Neural progenitor cell (in vitro differentiated cells): Measurements from ENCODE around the gene FARP2. TPM values are rescaled to one million over a fixed set of nuclear protein-coding genes. Genes with fewer than 3 reads are reported as not detected.
A peak's percentile ranks its signal among the peaks of the same experiment; 100 is the strongest.

Source experiments
- DNase-seq: peaks from one replicate; pipeline ENCODE4 v3.0.0-alpha.2; 2016; ENCODE audit warnings: low spot score
- H2AFZ ChIP-seq: fragments of 200-600 bp; sonication (generic); replicated peaks from 2 replicates; pipeline ENCODE4 v1.6.1; 2016; ENCODE audit warnings: antibody characterized with exemption
- H3F3A ChIP-seq: fragments of 200-600 bp; sonication (generic); 2 replicates; pipeline ENCODE4 v1.6.1; 2016; ENCODE audit warnings: antibody characterized with exemption, low read depth
- H3K27ac ChIP-seq: fragments of 200-600 bp; sonication (generic); 2 replicates; pipeline ENCODE4 v1.5.1; 2016; ENCODE audit warnings: mild to moderate bottlenecking
- H3K27me3 ChIP-seq: fragments of 200-600 bp; sonication (generic); 2 replicates; pipeline ENCODE4 v1.6.1; 2016; ENCODE audit warnings: mild to moderate bottlenecking, moderate library complexity
- H3K36me3 ChIP-seq: fragments of 200-600 bp; sonication (generic); 2 replicates; pipeline ENCODE4 v1.5.1; 2016
- H3K4me1 ChIP-seq: fragments of 200-600 bp; sonication (generic); 2 replicates; pipeline ENCODE4 v1.6.1; 2016; ENCODE audit warnings: mixed run types
- H3K4me2 ChIP-seq: fragments of 200-600 bp; sonication (generic); 2 replicates; pipeline ENCODE4 v1.6.1; 2016
- H3K4me3 ChIP-seq: fragments of 200-600 bp; sonication (generic); 2 replicates; pipeline ENCODE4 v1.5.1; 2016
- H3K79me2 ChIP-seq: fragments of 200-600 bp; sonication (generic); 2 replicates; pipeline ENCODE4 v1.6.1; 2016; ENCODE audit warnings: low read depth
- H3K9ac ChIP-seq: fragments of 200-600 bp; sonication (generic); 2 replicates; pipeline ENCODE4 v1.6.1; 2016
- H3K9me3 ChIP-seq: fragments of 200-600 bp; sonication (generic); 2 replicates; pipeline ENCODE4 v1.5.1; 2016; ENCODE audit warnings: low read depth
- H4K20me1 ChIP-seq: fragments of 200-600 bp; sonication (generic); 2 replicates; pipeline ENCODE4 v1.6.1; 2016; ENCODE audit warnings: low read depth
- H3K27ac Mint-ChIP-seq: 3 replicates; pipeline ENCODE4 v1.8.0; 2021; ENCODE audit warnings: mixed read lengths
- H3K27me3 Mint-ChIP-seq: 2 replicates; pipeline ENCODE4 v1.8.0; 2022; ENCODE audit warnings: low read depth, mild to moderate bottlenecking, inconsistent platforms, moderate library complexity, mixed read lengths; ENCODE audit not compliant: insufficient read depth
- H3K36me3 Mint-ChIP-seq: 3 replicates; pipeline ENCODE4 v1.8.0; 2021; ENCODE audit warnings: mixed read lengths
- H3K4me1 Mint-ChIP-seq: 3 replicates; pipeline ENCODE4 v1.8.0; 2021; ENCODE audit warnings: mixed read lengths
- H3K4me3 Mint-ChIP-seq: 3 replicates; pipeline ENCODE4 v1.8.0; 2021; ENCODE audit warnings: mild to moderate bottlenecking, moderate library complexity, mixed read lengths
- H3K9me3 Mint-ChIP-seq: 3 replicates; pipeline ENCODE4 v1.8.0; 2020; ENCODE audit warnings: mixed read lengths
- CTCF ChIP-seq: fragments of 200-600 bp; sonication (generic); IDR thresholded peaks from 2 replicates; pipeline ENCODE4 v1.5.1; 2017; ENCODE audit warnings: antibody characterized with exemption, mild to moderate bottlenecking
- EZH2 ChIP-seq: fragments of 200-600 bp; sonication (generic); IDR thresholded peaks from 2 replicates; pipeline ENCODE4 v1.6.1; 2017; ENCODE audit warnings: antibody characterized with exemption, mild to moderate bottlenecking, moderate library complexity
- EZH2phosphoT487 ChIP-seq: fragments of 200-600 bp; sonication (generic); IDR thresholded peaks from 2 replicates; pipeline ENCODE4 v1.6.1; 2017; ENCODE audit warnings: antibody characterized with exemption
- total RNA-seq: library from RNA; depleted of rRNA; stranded (reverse); fragments of >200 nt; gene quantifications from 2 replicates; pipeline ENCODE4 v1.2.3, GENCODE V29; 2015; ENCODE audit warnings: low replicate concordance

Gene FARP2
- total RNA-seq, 1 donor from 2014 or later, result 32.3 TPM

DNA sequence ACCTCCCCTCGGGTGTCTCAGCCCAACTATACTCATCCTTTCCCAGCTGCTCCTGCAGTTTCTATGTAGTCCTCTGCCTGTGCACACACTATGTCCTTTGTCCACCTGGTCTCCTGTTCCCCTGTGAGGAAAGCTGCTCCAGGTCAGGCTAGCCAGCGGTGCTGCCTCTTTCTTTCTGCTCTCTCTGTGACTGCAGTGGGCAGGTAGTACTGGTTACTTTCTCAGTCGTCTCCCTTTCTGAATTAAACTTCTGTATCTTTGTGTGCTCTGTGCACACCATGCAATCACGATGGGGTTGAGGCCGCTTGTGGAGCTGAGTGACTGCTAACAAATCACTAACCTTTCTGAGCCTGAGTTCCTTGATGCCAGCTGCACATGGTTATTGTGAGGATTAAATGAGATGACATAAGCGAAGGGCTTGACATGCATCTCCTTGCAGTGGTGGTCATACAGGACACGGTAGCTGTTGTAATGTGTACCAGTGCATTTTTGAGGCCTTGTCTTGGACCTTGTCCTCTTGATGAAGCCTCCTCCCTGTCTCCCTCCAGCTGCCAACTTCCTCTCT, 3.5 kb downstream of the FARP2 start:
- Histone ChIP-seq H3K9ac (peak overlapping the region; percentile 35), H3F3A (peaks cover 31% of the 10 kb centered on the region), H4K20me1 (peaks cover 65% of the 10 kb centered on the region)

GRCh38 chr2:241363426-241363825, 7.3 kb downstream of the FARP2 start:
- H2AFZ ChIP-seq, result no peak overlapping the region

More for the DNA sequence above, 3.5 kb downstream of the FARP2 start:
- H3K27ac ChIP-seq, result no peak overlapping the region
- Mint-ChIP-seq H3K27ac (no peak overlapping the region), H3K4me1 (peaks cover 31% of the 10 kb centered on the region), H3K4me3 (peak overlapping the region; percentile 28), H3K27me3 (peaks cover 2% of the 10 kb centered on the region), H3K9me3 (no peaks in the 10 kb centered on the region), H3K36me3 (no peaks in the 10 kb centered on the region)
- no peak for DNase-seq
- H3K79me2 ChIP-seq, result peaks cover 77% of the 10 kb centered on the region
- no peaks in the 10 kb centered on the region for H3K36me3 ChIP-seq
- no peak overlapping the region for H3K4me2 ChIP-seq
- TF ChIP-seq EZH2phosphoT487 (no peak), EZH2 (no peak), CTCF (no peak)
- H3K9me3 ChIP-seq, result no peaks in the 10 kb centered on the region
- H3K27me3 ChIP-seq, result no peaks in the 10 kb centered on the region
- peaks cover 29% of the 10 kb centered on the region for H3K4me1 ChIP-seq
- no peak overlapping the region for H3K4me3 ChIP-seq
- no peak overlapping the region for H2AFZ ChIP-seq

GRCh38 chr2:241364781-241365180, 8.7 kb downstream of the FARP2 start:
- H3K9me3 ChIP-seq, result no peaks in the 10 kb centered on the region
- peaks cover 47% of the 10 kb centered on the region for H4K20me1 ChIP-seq
- Mint-ChIP-seq H3K9me3 (no peaks in the 10 kb centered on the region), H3K4me1 (peaks cover 10% of the 10 kb centered on the region), H3K27me3 (no peaks in the 10 kb centered on the region), H3K36me3 (peaks cover 2% of the 10 kb centered on the region), H3K27ac (no peak overlapping the region), H3K4me3 (no peak overlapping the region)
- peaks cover 89% of the 10 kb centered on the region for H3K79me2 ChIP-seq
- no peak overlapping the region for H3K4me2 ChIP-seq
- H3K9ac ChIP-seq, result no peak overlapping the region
- H3K36me3 ChIP-seq, result no peaks in the 10 kb centered on the region
- no peak for TF ChIP-seq CTCF
- no peak for TF ChIP-seq EZH2phosphoT487
- TF ChIP-seq EZH2, result no peak
- H3K27ac ChIP-seq, result no peak overlapping the region
- no peaks in the 10 kb centered on the region for H3K27me3 ChIP-seq
- no peak for DNase-seq
- H2AFZ ChIP-seq, result no peak overlapping the region
- H3F3A ChIP-seq, result peaks cover 24% of the 10 kb centered on the region
- no peak overlapping the region for H3K4me3 ChIP-seq
- peaks cover 42% of the 10 kb centered on the region for H3K4me1 ChIP-seq

More at GRCh38 chr2:241363426-241363825, 7.3 kb downstream of the FARP2 start:
- H3K36me3 ChIP-seq, result no peaks in the 10 kb centered on the region
- H3K4me3 ChIP-seq, result no peak overlapping the region
- H3K36me3 Mint-ChIP-seq, result peaks cover 2% of the 10 kb centered on the region
- H3K27ac ChIP-seq, result peak overlapping the region; percentile 80
- no peak for TF ChIP-seq EZH2
- TF ChIP-seq CTCF, result no peak
- no peak for TF ChIP-seq EZH2phosphoT487
- H3K9ac ChIP-seq, result no peak overlapping the region
- peaks cover 59% of the 10 kb centered on the region for H4K20me1 ChIP-seq
- peaks cover 42% of the 10 kb centered on the region for H3K4me1 ChIP-seq
- H3F3A ChIP-seq, result peaks cover 24% of the 10 kb centered on the region
- H3K4me3 Mint-ChIP-seq, result no peak overlapping the region
- no peaks in the 10 kb centered on the region for H3K27me3 Mint-ChIP-seq
- no peaks in the 10 kb centered on the region for H3K27me3 ChIP-seq
- peak; percentile 39 for DNase-seq
- no peaks in the 10 kb centered on the region for H3K9me3 Mint-ChIP-seq
- peak overlapping the region; percentile 60 for H3K4me2 ChIP-seq
- no peaks in the 10 kb centered on the region for H3K9me3 ChIP-seq
- peak overlapping the region; percentile 25 for H3K27ac Mint-ChIP-seq
- peaks cover 90% of the 10 kb centered on the region for H3K79me2 ChIP-seq
- H3K4me1 Mint-ChIP-seq, result peaks cover 19% of the 10 kb centered on the region
